GM19035 (cell line): Measurements from ENCODE around the gene MED1.
"Not testable (repeated sequence)": the region's sequence is repeated elsewhere in the genome, so short reads cannot be mapped to it uniquely, and the experiment has no call there.

ENCODE experiments used
- ATAC-seq: cut with Tn5 transposase; IDR thresholded peaks from one replicate; pipeline ENCODE4 v1.9.1; 2021; ENCODE audit not compliant: unreplicated experiment

MED1 gene

GRCh38 chr17:39443326-39443725, 7.7 kb downstream of the MED1 start:
- no peak for ATAC-seq

- not testable (repeated sequence) for ATAC-seq
These were observed 11.2 kb downstream of the MED1 start for GRCh38 chr17:39439868-39440267.

- no peak for ATAC-seq
These were observed 21.5 kb downstream of the MED1 start for GRCh38 chr17:39429600-39429999.

GRCh38 chr17:39416141-39416540, 34.9 kb downstream of the MED1 start:
- no peak for ATAC-seq

GRCh38 chr17:39410279-39410678, 40.8 kb downstream of the MED1 start:
- no peak for ATAC-seq

GRCh38 chr17:39408360-39408759, 42.7 kb downstream of the MED1 start:
- no peak for ATAC-seq

- no peak for ATAC-seq
These were observed 44.1 kb downstream of the MED1 start for GRCh38 chr17:39406951-39407350.

GRCh38 chr17:39405436-39405835, 45.6 kb downstream of the MED1 start:
- ATAC-seq: no peak

- ATAC-seq: no peak
These were observed 46.3 kb downstream of the MED1 start for GRCh38 chr17:39404542-39405378.

GRCh38 chr17:39402890-39403605, 48.0 kb downstream of the MED1 start:
- ATAC-seq: no peak

GRCh38 chr17:39402244-39402889, 48.7 kb downstream of the MED1 start:
- peak; percentile 60 for ATAC-seq

GRCh38 chr17:39401412-39402243, 49.4 kb downstream of the MED1 start, which contains the start of gene FBXL20:
Gene FBXL20 (minus strand): TSS chr17:39401626. CDS start chr17:39401402, 224 bp downstream.
- ATAC-seq: peak; percentile 69

GRCh38 chr17:39400547-39401411, 50.3 kb downstream of the MED1 start:
- peak; percentile 11 for ATAC-seq

- no peak for ATAC-seq
These were observed 51.3 kb downstream of the MED1 start for GRCh38 chr17:39399791-39400190.

- ATAC-seq: no peak
These were observed 57.3 kb downstream of the MED1 start for GRCh38 chr17:39393736-39394135.

- no peak for ATAC-seq
These were observed 59.6 kb downstream of the MED1 start for GRCh38 chr17:39391448-39391847.

- ATAC-seq: no peak
These were observed 66.0 kb downstream of the MED1 start for GRCh38 chr17:39385040-39385439.

GRCh38 chr17:39380144-39380543, 70.9 kb downstream of the MED1 start:
- no peak for ATAC-seq

GRCh38 chr17:39376434-39376833, 74.6 kb downstream of the MED1 start:
- ATAC-seq: no peak

GRCh38 chr17:39367805-39368204, 83.3 kb downstream of the MED1 start:
- not testable (repeated sequence) for ATAC-seq
